Activated CD4-positive, alpha-beta T cell treated with anti-CD3 and anti-CD28 coated beads, Interleukin-2, Interleukin-6, amounts not matched to agents 100 ng/mL and 50 ng/mL, durations not matched to agents 16 hours and 8 hours (primary cell): ENCODE results near the gene RCBTB2.

Experiments used
- DNase-seq: peaks from one replicate; pipeline ENCODE4 v3.0.0-alpha.2; 2020

The RCBTB2 gene

GRCh38 chr13:48443442-48444208, 89.3 kb downstream of the RCBTB2 start:
- peak; percentile 27 for DNase-seq
